Vagina (tissue), 2 donors: ENCODE results near the gene INS. TPM values are rescaled to one million over a fixed set of nuclear protein-coding genes. Genes with fewer than 3 reads are reported as not detected.
"Not testable (repeated sequence)": the region's sequence is repeated elsewhere in the genome, so short reads cannot be mapped to it uniquely, and the experiment has no call there.

Experiments
- DNase-seq, 2 donors: peaks; one replicate each; pipeline ENCODE4 v3.0.0-alpha.2; 2017; ENCODE audit errors: extremely low spot score in 2 of 2
- H3K27ac ChIP-seq: fragments of 200-600 bp; sonication (generic); one replicate; pipeline ENCODE4 v1.5.1; 2019
- H3K27me3 ChIP-seq: fragments of 200-600 bp; sonication (generic); one replicate; pipeline ENCODE4 v1.5.1; 2019
- H3K36me3 ChIP-seq, 2 donors: fragments of 200-600 bp; sonication (generic); one replicate each; pipeline ENCODE4 v1.5.1; 2017 to 2019
- H3K4me1 ChIP-seq: fragments of 200-600 bp; sonication (generic); one replicate; pipeline ENCODE4 v1.5.1; 2019
- H3K4me3 ChIP-seq, 2 donors: fragments of 200-600 bp; sonication (generic); 1 replicate in 1 of 2; 2 replicates in 1 of 2; pipeline ENCODE4 v1.5.1; 2016 to 2019
- H3K9me3 ChIP-seq: fragments of 200-600 bp; sonication (generic); one replicate; pipeline ENCODE4 v1.5.1; 2019
- CTCF ChIP-seq, 3 experiments: fragments of 450-650 bp in 2 of 3; fragments of 200-600 bp in 1 of 3; sonication (generic) in 1 of 3; IDR thresholded peaks; one replicate each; pipeline ENCODE4 v1.5.1; 2017 to 2019; ENCODE audit warnings: antibody characterized with exemption in 3 of 3, mild to moderate bottlenecking in 2 of 3, moderate library complexity in 2 of 3
- POLR2A ChIP-seq, 2 donors: fragments of 450-650 bp; IDR thresholded peaks; one replicate each; pipeline ENCODE4 v1.6.1; 2017; ENCODE audit warnings: antibody characterized with exemption in 2 of 2, mild to moderate bottlenecking in 2 of 2, moderate library complexity in 2 of 2
- POLR2AphosphoS5 ChIP-seq, 2 donors: sonication (generic); formaldehyde crosslinking; IDR thresholded peaks; one replicate each; pipeline ENCODE4 v1.9.0; 2017; ENCODE audit warnings: antibody characterized with exemption in 2 of 2, mild to moderate bottlenecking in 2 of 2, low read depth in 1 of 2; ENCODE audit not compliant: insufficient read depth in 1 of 2
- intact Hi-C: fragments of 100-400 bp; cut with DNase I; formaldehyde crosslinking; loops from one replicate; pipeline ENCODE4 v1.15.1; 2023
- total RNA-seq: library from RNA; depleted of rRNA; stranded (reverse); fragments of >200 nt; gene quantifications from one replicate; pipeline ENCODE4 v1.2.3, GENCODE V29; 2016

Gene INS
- total RNA-seq, 1 donor from 2014 or later, result not detected

GRCh38 chr11:2178906-2179494 lies 18.0 kb upstream of the INS start:
- H3K4me1 ChIP-seq, result peaks cover 6% of the 10 kb centered on the region
- no peak overlapping the region for H3K27ac ChIP-seq
- H3K36me3 ChIP-seq, result no peaks in the 10 kb centered on the region
- DNase-seq, result no peak
- TF ChIP-seq CTCF (IDR thresholded peaks at IDR 0.05) (no peak), POLR2AphosphoS5 (IDR thresholded peaks at IDR 0.05; ENCODE audit: insufficient read depth in 1 of 2, low read depth in 1 of 2) (no peak), POLR2A (IDR thresholded peaks at IDR 0.05) (no peak)
- H3K9me3 ChIP-seq, result no peaks in the 10 kb centered on the region
- no peak overlapping the region for H3K4me3 ChIP-seq
- intact Hi-C loops, result no loop called here
- no peaks in the 10 kb centered on the region for H3K27me3 ChIP-seq

- DNase-seq, intact Hi-C loops, H3K4me1 ChIP-seq, H3K27me3 ChIP-seq, H3K4me3 ChIP-seq, H3K27ac ChIP-seq, H3K36me3 ChIP-seq, H3K9me3 ChIP-seq: not testable (repeated sequence)
These were observed 17.2 kb upstream of the INS start for GRCh38 chr11:2178055-2178773.

- no peak overlapping the region for H3K4me3 ChIP-seq
- H3K9me3 ChIP-seq, result no peaks in the 10 kb centered on the region
- H3K4me1 ChIP-seq, result peaks cover 6% of the 10 kb centered on the region
- no peaks in the 10 kb centered on the region for H3K27me3 ChIP-seq
- TF ChIP-seq POLR2A (IDR thresholded peaks at IDR 0.05), result no peak
- TF ChIP-seq POLR2AphosphoS5 (IDR thresholded peaks at IDR 0.05; ENCODE audit: insufficient read depth in 1 of 2, low read depth in 1 of 2), result no peak
- no peak for TF ChIP-seq CTCF (IDR thresholded peaks at IDR 0.05)
- no peak overlapping the region for H3K27ac ChIP-seq
- no peaks in the 10 kb centered on the region for H3K36me3 ChIP-seq
- intact Hi-C loops, result no loop called here
- no peak for DNase-seq
These were observed 16.1 kb upstream of the INS start for GRCh38 chr11:2177076-2177475.

GRCh38 chr11:2176389-2176900 lies 15.4 kb upstream of the INS start:
- H3K27ac ChIP-seq, result no peak overlapping the region
- H3K4me3 ChIP-seq, result no peak overlapping the region
- H3K36me3 ChIP-seq, result no peaks in the 10 kb centered on the region
- TF ChIP-seq POLR2A (IDR thresholded peaks at IDR 0.05) (no peak), POLR2AphosphoS5 (IDR thresholded peaks at IDR 0.05; ENCODE audit: insufficient read depth in 1 of 2, low read depth in 1 of 2) (no peak), CTCF (IDR thresholded peaks at IDR 0.05) (no peak)
- DNase-seq, result no peak
- peaks cover 6% of the 10 kb centered on the region for H3K4me1 ChIP-seq
- intact Hi-C loops, result no loop called here
- H3K27me3 ChIP-seq, result no peaks in the 10 kb centered on the region
- no peaks in the 10 kb centered on the region for H3K9me3 ChIP-seq

- no peaks in the 10 kb centered on the region for H3K36me3 ChIP-seq
- TF ChIP-seq CTCF (IDR thresholded peaks at IDR 0.05), result no peak
- no peak for TF ChIP-seq POLR2AphosphoS5 (IDR thresholded peaks at IDR 0.05; ENCODE audit: insufficient read depth in 1 of 2, low read depth in 1 of 2)
- no peak for TF ChIP-seq POLR2A (IDR thresholded peaks at IDR 0.05)
- H3K4me1 ChIP-seq, result peaks cover 6% of the 10 kb centered on the region
- no peak for DNase-seq
- no peak overlapping the region for H3K27ac ChIP-seq
- no peaks in the 10 kb centered on the region for H3K27me3 ChIP-seq
- H3K9me3 ChIP-seq, result no peaks in the 10 kb centered on the region
- intact Hi-C loops, result no loop called here
- H3K4me3 ChIP-seq, result no peak overlapping the region
These were observed 14.7 kb upstream of the INS start for GRCh38 chr11:2175659-2176058.
